HepG2 (cell line): Measurements from ENCODE around the gene HLCS. TPM values are rescaled to one million over a fixed set of nuclear protein-coding genes. Genes with fewer than 3 reads are reported as not detected.

Experiments
- CBX5 ChIP-seq: sonication (generic); formaldehyde crosslinking; IDR thresholded peaks from 2 replicates; pipeline ENCODE4 v1.4.0; 2020; ENCODE audit warnings: missing genetic modification reagents, borderline replicate concordance
- DNMT3B ChIP-seq: conservative IDR thresholded peaks from 2 replicates; pipeline ENCODE4 v1.6.1; 2016; ENCODE audit warnings: missing biosample characterization, control low read depth
- FOXK2 ChIP-seq: fragments of 450-650 bp; IDR thresholded peaks from 2 replicates; pipeline ENCODE4 v1.6.1; 2016
- GABPA ChIP-seq, 2 experiments: IDR thresholded peaks; 2 replicates each; pipeline ENCODE4 v1.6.1; 2011 to 2016; ENCODE audit warnings: low read depth in 2 of 2, low read length in 1 of 2, missing biosample characterization in 1 of 2, missing genetic modification characterization in 1 of 2
- HMGA1 ChIP-seq: sonication (generic); formaldehyde crosslinking; conservative IDR thresholded peaks from 2 replicates; pipeline ENCODE4 v1.4.0; 2020; ENCODE audit warnings: missing genetic modification reagents
- ISL2 ChIP-seq: sonication (generic); formaldehyde crosslinking; IDR thresholded peaks from 2 replicates; pipeline ENCODE4 v1.5.0; 2020; ENCODE audit warnings: missing genetic modification reagents
- MED8 ChIP-seq: sonication (generic); formaldehyde crosslinking; IDR thresholded peaks from 2 replicates; pipeline ENCODE4 v1.8.1; 2023; ENCODE audit warnings: mild to moderate bottlenecking, missing genetic modification reagents; ENCODE audit not compliant: insufficient replicate concordance
- MEF2D ChIP-seq: sonication (generic); formaldehyde crosslinking; IDR thresholded peaks from 2 replicates; pipeline ENCODE4 v1.5.1; 2020; ENCODE audit warnings: mild to moderate bottlenecking, missing genetic modification reagents
- NCOA2 ChIP-seq: sonication (generic); formaldehyde crosslinking; IDR thresholded peaks from 2 replicates; pipeline ENCODE4 v1.8.0; 2022; ENCODE audit warnings: inconsistent platforms
- PRPF4 ChIP-seq: fragments of 200-400 bp; formaldehyde crosslinking; IDR thresholded peaks from 2 replicates; pipeline ENCODE4 v1.6.1; 2016; ENCODE audit warnings: low read length, low read depth; ENCODE audit not compliant: poor library complexity, severe bottlenecking
- REL ChIP-seq: sonication (generic); formaldehyde crosslinking; conservative IDR thresholded peaks from 2 replicates; pipeline ENCODE4 v1.8.0; 2022; ENCODE audit warnings: mild to moderate bottlenecking, missing genetic modification reagents, moderate library complexity
- TBX2 ChIP-seq: sonication (generic); formaldehyde crosslinking; IDR thresholded peaks from 2 replicates; pipeline ENCODE4 v1.5.0; 2020; ENCODE audit warnings: missing genetic modification reagents, mild to moderate bottlenecking, borderline replicate concordance
- TEAD3 ChIP-seq: optimal IDR thresholded peaks from 2 replicates; pipeline ENCODE3; 2016; ENCODE audit warnings: borderline replicate concordance
- ZNF619 ChIP-seq: sonication (generic); formaldehyde crosslinking; IDR thresholded peaks from 2 replicates; pipeline ENCODE4 v1.4.0; 2020; ENCODE audit warnings: mild to moderate bottlenecking, missing genetic modification reagents
- ZNF674 ChIP-seq: sonication (generic); formaldehyde crosslinking; IDR thresholded peaks from 2 replicates; pipeline ENCODE4 v1.5.0; 2020; ENCODE audit warnings: low read depth, mild to moderate bottlenecking, missing genetic modification reagents
- ZNF776 ChIP-seq: sonication (generic); formaldehyde crosslinking; IDR thresholded peaks from 2 replicates; pipeline ENCODE4 v1.4.0; 2020; ENCODE audit warnings: mild to moderate bottlenecking, missing genetic modification reagents
- ZNF790 ChIP-seq: sonication (generic); formaldehyde crosslinking; IDR thresholded peaks from 2 replicates; pipeline ENCODE4 v1.8.0; 2022; ENCODE audit warnings: missing genetic modification reagents, mild to moderate bottlenecking, borderline replicate concordance
- polyA plus RNA-seq, 8 experiments: library from polyadenylated mRNA; depleted of rRNA in 3 of 8; stranded (reverse) in 7 of 8; unstranded in 1 of 8; fragments of >200 nt; fragmentation: Illumina TruSeq in 4 of 8; extraction: Trizol in 4 of 8; gene quantifications; 2 replicates each; pipeline versions ENCODE4 v1.2.1 to v1.2.3, GENCODE V29; 2011 to 2016; ENCODE audit warnings: low read depth in 4 of 8, missing spikeins in 1 of 8, mixed read lengths in 1 of 8; ENCODE audit not compliant: insufficient read depth in 1 of 8
- total RNA-seq, 5 experiments: library from RNA; depleted of rRNA; stranded (reverse); fragments of >200 nt; fragmentation: Illumina TruSeq; extraction: Trizol; gene quantifications; 2 replicates each; pipeline ENCODE4 v1.2.3, GENCODE V29; 2016; ENCODE audit warnings: low read depth in 1 of 5
- TF ChIP-seq, protein P1 (sequence below): sonication (generic); formaldehyde crosslinking; IDR thresholded peaks from 2 replicates; pipeline ENCODE4 v1.4.0; 2020; ENCODE audit warnings: mild to moderate bottlenecking, missing genetic modification reagents
- TF ChIP-seq, protein P2 (sequence below), 2 experiments: fragments of 450-650 bp in 1 of 2; sonication (generic) in 1 of 2; formaldehyde crosslinking; IDR thresholded peaks; 2 replicates each; pipeline versions ENCODE4 v1.5.0 to v1.8.0; 2020 to 2022; ENCODE audit warnings: mild to moderate bottlenecking in 1 of 2, missing genetic modification reagents in 1 of 2
- TF ChIP-seq, protein P3 (sequence below): sonication (generic); formaldehyde crosslinking; IDR thresholded peaks from 2 replicates; pipeline ENCODE4 v1.8.1; 2023; ENCODE audit warnings: mild to moderate bottlenecking, missing genetic modification reagents
- TF ChIP-seq, protein P4 (sequence below): IDR thresholded peaks from 2 replicates; pipeline ENCODE4 v1.6.1; 2016; ENCODE audit warnings: mild to moderate bottlenecking, missing biosample characterization, missing genetic modification reagents
- TF ChIP-seq, protein P5 (sequence below): IDR thresholded peaks from 2 replicates; pipeline ENCODE4 v1.6.1; 2016; ENCODE audit warnings: missing biosample characterization, missing genetic modification reagents, low read depth
- TF ChIP-seq, protein P6 (sequence below): sonication (generic); formaldehyde crosslinking; IDR thresholded peaks from 2 replicates; pipeline ENCODE4 v1.5.0; 2020; ENCODE audit warnings: missing genetic modification reagents

The HLCS gene
- total and polyA plus RNA-seq, 2 of the 13 experiments (the other 11 are each of a cell fraction or from before 2014, with no cell fraction given), result 7.9 to 12.3 TPM

DNA sequence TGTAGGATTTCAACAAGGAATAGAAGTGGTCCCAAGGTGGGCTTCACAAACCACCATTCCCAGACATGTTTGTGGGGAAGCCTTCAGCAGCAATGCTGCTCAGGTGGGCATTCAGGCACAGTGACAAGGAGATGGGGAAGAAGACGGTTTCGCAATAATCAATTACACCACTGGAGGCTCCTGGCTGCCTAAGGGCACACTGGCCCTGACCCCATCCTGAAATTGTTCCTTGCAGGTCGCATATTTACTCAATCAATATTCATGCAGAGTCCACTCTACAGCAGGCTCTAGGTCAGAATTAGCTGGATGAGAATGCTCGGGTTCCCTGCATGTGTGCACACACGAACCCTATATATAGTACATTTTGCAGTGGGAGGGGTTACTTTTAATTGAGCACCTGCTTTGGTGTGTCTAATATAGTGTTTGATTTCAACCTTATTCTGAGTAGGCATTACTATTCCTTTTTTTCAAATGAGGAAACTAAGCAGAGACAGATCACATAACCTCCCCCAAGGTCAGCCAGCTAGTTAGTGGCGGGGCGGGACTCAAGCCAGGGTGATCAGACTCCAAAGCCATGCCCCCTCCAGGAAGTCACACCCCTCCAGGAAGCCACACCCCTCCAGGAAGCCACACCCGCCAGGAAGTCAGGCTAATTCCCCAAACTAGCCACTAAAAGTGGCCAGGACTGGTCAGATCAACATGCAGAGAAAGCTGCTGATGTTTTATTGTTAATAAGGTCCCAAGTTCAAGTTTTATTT, 106.5 kb downstream of the HLCS start (continued):
- TF ChIP-seq, protein P1, sequence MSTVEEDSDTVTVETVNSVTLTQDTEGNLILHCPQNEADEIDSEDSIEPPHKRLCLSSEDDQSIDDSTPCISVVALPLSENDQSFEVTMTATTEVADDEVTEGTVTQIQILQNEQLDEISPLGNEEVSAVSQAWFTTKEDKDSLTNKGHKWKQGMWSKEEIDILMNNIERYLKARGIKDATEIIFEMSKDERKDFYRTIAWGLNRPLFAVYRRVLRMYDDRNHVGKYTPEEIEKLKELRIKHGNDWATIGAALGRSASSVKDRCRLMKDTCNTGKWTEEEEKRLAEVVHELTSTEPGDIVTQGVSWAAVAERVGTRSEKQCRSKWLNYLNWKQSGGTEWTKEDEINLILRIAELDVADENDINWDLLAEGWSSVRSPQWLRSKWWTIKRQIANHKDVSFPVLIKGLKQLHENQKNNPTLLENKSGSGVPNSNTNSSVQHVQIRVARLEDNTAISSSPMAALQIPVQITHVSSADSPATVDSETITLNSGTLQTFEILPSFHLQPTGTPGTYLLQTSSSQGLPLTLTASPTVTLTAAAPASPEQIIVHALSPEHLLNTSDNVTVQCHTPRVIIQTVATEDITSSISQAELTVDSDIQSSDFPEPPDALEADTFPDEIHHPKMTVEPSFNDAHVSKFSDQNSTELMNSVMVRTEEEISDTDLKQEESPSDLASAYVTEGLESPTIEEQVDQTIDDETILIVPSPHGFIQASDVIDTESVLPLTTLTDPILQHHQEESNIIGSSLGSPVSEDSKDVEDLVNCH, result no peak
- TF ChIP-seq TBX2 (CRISPR knock-in tag) (peak; percentile 73), PRPF4 (no peak), NCOA2 (CRISPR knock-in tag) (peak; percentile 83), DNMT3B (CRISPR knock-in tag) (0 out of 2 replicates have a peak, but pooled peaks have one; percentile 52), CBX5 (no peak), HMGA1 (no peak), TEAD3 (CRISPR knock-in tag) (peak; percentile 33), ISL2 (CRISPR knock-in tag) (peak; percentile 64), ZNF674 (CRISPR knock-in tag) (no peak), GABPA (IDR thresholded peaks at IDR 0.05; ENCODE audit: low read depth, low read length) (peak; percentile 20; the same call in 1 of the 2 replicates), GABPA (CRISPR knock-in tag; IDR thresholded peaks at IDR 0.05; ENCODE audit: low read depth) (peak; percentile 65), MEF2D (CRISPR knock-in tag) (0 out of 2 replicates have a peak, but pooled peaks have one; percentile 43), ZNF776 (CRISPR knock-in tag) (no peak), MED8 (CRISPR knock-in tag) (no peak), FOXK2 (no peak), ZNF619 (CRISPR knock-in tag) (0 out of 2 replicates have a peak, but pooled peaks have one; percentile 64), ZNF790 (CRISPR knock-in tag) (no peak), REL (no peak)
- TF ChIP-seq, protein P2, sequence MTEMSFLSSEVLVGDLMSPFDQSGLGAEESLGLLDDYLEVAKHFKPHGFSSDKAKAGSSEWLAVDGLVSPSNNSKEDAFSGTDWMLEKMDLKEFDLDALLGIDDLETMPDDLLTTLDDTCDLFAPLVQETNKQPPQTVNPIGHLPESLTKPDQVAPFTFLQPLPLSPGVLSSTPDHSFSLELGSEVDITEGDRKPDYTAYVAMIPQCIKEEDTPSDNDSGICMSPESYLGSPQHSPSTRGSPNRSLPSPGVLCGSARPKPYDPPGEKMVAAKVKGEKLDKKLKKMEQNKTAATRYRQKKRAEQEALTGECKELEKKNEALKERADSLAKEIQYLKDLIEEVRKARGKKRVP (CRISPR knock-in tag; IDR thresholded peaks at IDR 0.05), result peak in 1 of 2 experiments; percentile 62; a peak in 1 of 4 replicates
- TF ChIP-seq, protein P3, sequence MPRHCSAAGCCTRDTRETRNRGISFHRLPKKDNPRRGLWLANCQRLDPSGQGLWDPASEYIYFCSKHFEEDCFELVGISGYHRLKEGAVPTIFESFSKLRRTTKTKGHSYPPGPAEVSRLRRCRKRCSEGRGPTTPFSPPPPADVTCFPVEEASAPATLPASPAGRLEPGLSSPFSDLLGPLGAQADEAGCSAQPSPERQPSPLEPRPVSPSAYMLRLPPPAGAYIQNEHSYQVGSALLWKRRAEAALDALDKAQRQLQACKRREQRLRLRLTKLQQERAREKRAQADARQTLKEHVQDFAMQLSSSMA (CRISPR knock-in tag), result no peak
- TF ChIP-seq, protein P4, sequence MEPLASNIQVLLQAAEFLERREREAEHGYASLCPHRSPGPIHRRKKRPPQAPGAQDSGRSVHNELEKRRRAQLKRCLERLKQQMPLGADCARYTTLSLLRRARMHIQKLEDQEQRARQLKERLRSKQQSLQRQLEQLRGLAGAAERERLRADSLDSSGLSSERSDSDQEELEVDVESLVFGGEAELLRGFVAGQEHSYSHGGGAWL (CRISPR knock-in tag), result no peak
- TF ChIP-seq, protein P5, sequence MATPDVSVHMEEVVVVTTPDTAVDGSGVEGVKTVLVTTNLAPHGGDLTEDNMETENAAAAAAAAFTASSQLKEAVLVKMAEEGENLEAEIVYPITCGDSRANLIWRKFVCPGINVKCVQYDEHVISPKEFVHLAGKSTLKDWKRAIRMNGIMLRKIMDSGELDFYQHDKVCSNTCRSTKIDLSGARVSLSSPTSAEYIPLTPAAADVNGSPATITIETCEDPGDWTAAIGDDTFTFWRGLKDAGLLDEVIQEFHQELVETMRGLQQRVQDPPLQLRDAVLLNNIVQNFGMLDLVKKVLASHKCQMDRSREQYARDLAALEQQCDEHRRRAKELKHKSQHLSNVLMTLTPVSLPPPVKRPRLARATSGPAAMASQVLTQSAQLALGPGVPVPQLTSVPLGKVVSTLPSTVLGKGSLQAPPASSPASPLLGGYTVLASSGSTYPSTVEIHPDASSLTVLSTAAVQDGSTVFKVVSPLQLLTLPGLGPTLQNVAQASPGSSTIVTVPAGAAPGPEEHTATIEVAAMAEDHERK (CRISPR knock-in tag), result no peak
- TF ChIP-seq, protein P6, sequence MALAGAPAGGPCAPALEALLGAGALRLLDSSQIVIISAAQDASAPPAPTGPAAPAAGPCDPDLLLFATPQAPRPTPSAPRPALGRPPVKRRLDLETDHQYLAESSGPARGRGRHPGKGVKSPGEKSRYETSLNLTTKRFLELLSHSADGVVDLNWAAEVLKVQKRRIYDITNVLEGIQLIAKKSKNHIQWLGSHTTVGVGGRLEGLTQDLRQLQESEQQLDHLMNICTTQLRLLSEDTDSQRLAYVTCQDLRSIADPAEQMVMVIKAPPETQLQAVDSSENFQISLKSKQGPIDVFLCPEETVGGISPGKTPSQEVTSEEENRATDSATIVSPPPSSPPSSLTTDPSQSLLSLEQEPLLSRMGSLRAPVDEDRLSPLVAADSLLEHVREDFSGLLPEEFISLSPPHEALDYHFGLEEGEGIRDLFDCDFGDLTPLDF (CRISPR knock-in tag), result no peak
